GM23338 (cell line): ENCODE results near the gene GPR119. TPM values are rescaled to one million over a fixed set of nuclear protein-coding genes. Genes with fewer than 3 reads are reported as not detected.

ENCODE experiments used
- ATAC-seq: fragments of 200-7000 bp; cut with Tn5 transposase; 3 replicates; pipeline ENCODE4 v1.9.1; 2020
- DNase-seq: peaks from one replicate; pipeline ENCODE4 v3.0.0-alpha.2; 2015; ENCODE audit warnings: low spot score
- H2AFZ ChIP-seq: fragments of 200-600 bp; sonication (generic); 2 replicates; pipeline ENCODE4 v1.8.0; 2016; ENCODE audit warnings: antibody characterized with exemption, mild to moderate bottlenecking, moderate library complexity
- H3F3A ChIP-seq: fragments of 200-600 bp; sonication (generic); replicated peaks from 2 replicates; pipeline ENCODE4 v1.8.0; 2017; ENCODE audit warnings: antibody characterized with exemption, mixed run types, low read depth
- H3K27ac ChIP-seq: fragments of 200-600 bp; sonication (generic); 2 replicates; pipeline ENCODE4 v1.6.1; 2016; ENCODE audit warnings: low read depth
- H3K27me3 ChIP-seq: fragments of 200-600 bp; sonication (generic); 2 replicates; pipeline ENCODE4 v1.8.0; 2016; ENCODE audit warnings: mild to moderate bottlenecking, mixed run types, moderate library complexity; ENCODE audit not compliant: insufficient read depth
- H3K36me3 ChIP-seq: fragments of 200-600 bp; sonication (generic); 2 replicates; pipeline ENCODE4 v1.8.0; 2016; ENCODE audit warnings: mild to moderate bottlenecking; ENCODE audit not compliant: insufficient read depth
- H3K4me1 ChIP-seq: fragments of 200-600 bp; sonication (generic); 2 replicates; pipeline ENCODE4 v1.8.0; 2016; ENCODE audit warnings: mild to moderate bottlenecking, moderate library complexity; ENCODE audit not compliant: insufficient read depth
- H3K4me2 ChIP-seq: fragments of 200-600 bp; sonication (generic); 2 replicates; pipeline ENCODE4 v1.7.1; 2017; ENCODE audit warnings: mixed run types
- H3K4me3 ChIP-seq: fragments of 200-600 bp; sonication (generic); 2 replicates; pipeline ENCODE4 v1.6.1; 2016; ENCODE audit warnings: mixed run types
- H3K79me2 ChIP-seq: fragments of 200-600 bp; sonication (generic); replicated peaks from 2 replicates; pipeline ENCODE4 v1.8.0; 2017; ENCODE audit warnings: mild to moderate bottlenecking; ENCODE audit not compliant: insufficient read depth
- H3K9me2 ChIP-seq: fragments of 200-600 bp; sonication (generic); 2 replicates; pipeline ENCODE4 v1.8.0; 2017; ENCODE audit not compliant: insufficient read depth
- H4K20me1 ChIP-seq: fragments of 200-600 bp; sonication (generic); replicated peaks from 2 replicates; pipeline ENCODE4 v1.8.0; 2017; ENCODE audit warnings: mild to moderate bottlenecking; ENCODE audit not compliant: insufficient read depth
- H3K27ac Mint-ChIP-seq: 2 replicates; pipeline ENCODE4 v1.8.0; 2020; ENCODE audit warnings: inconsistent platforms, mild to moderate bottlenecking, moderate library complexity, mixed read lengths
- H3K27me3 Mint-ChIP-seq: 3 replicates; pipeline ENCODE4 v1.8.0; 2022; ENCODE audit warnings: low read depth, mild to moderate bottlenecking, moderate library complexity, mixed read lengths, inconsistent platforms; ENCODE audit not compliant: insufficient read depth, poor library complexity
- H3K36me3 Mint-ChIP-seq: 3 replicates; pipeline ENCODE4 v1.8.0; 2021; ENCODE audit warnings: low read depth, mild to moderate bottlenecking, inconsistent platforms, moderate library complexity, mixed read lengths
- H3K4me1 Mint-ChIP-seq: 3 replicates; pipeline ENCODE4 v1.8.0; 2020; ENCODE audit warnings: mild to moderate bottlenecking, inconsistent platforms, mixed read lengths
- H3K4me3 Mint-ChIP-seq: 3 replicates; pipeline ENCODE4 v1.8.0; 2021; ENCODE audit warnings: moderate library complexity, mild to moderate bottlenecking, inconsistent platforms, mixed read lengths
- H3K9me3 Mint-ChIP-seq: 3 replicates; pipeline ENCODE4 v1.8.0; 2020; ENCODE audit warnings: moderate library complexity, mild to moderate bottlenecking, inconsistent platforms, mixed read lengths
- CTCF ChIP-seq, 2 experiments: fragments of 200-600 bp in 1 of 2; sonication (generic) in 1 of 2; conservative IDR thresholded peaks; 2 replicates each; pipeline versions ENCODE4 v1.5.1 to v1.6.1; 2016 to 2017; ENCODE audit warnings: antibody characterized with exemption in 2 of 2, low read depth in 2 of 2, mild to moderate bottlenecking in 2 of 2, moderate library complexity in 1 of 2
- ETS1 ChIP-seq: IDR thresholded peaks from 2 replicates; pipeline ENCODE4 v1.6.1; 2016; ENCODE audit warnings: antibody characterized with exemption
- EZH2 ChIP-seq: fragments of 200-600 bp; sonication (generic); IDR thresholded peaks from one replicate; pipeline ENCODE4 v1.8.0; 2017; ENCODE audit warnings: antibody characterized with exemption, mild to moderate bottlenecking, low read depth; ENCODE audit not compliant: unreplicated experiment
- EZH2phosphoT487 ChIP-seq: fragments of 200-600 bp; sonication (generic); IDR thresholded peaks from one replicate; pipeline ENCODE4 v1.8.1; 2018; ENCODE audit warnings: antibody characterized with exemption; ENCODE audit not compliant: unreplicated experiment
- JUNB ChIP-seq: IDR thresholded peaks from one replicate; pipeline ENCODE4 v1.6.1; 2016; ENCODE audit warnings: antibody characterized with exemption; ENCODE audit not compliant: unreplicated experiment
- NANOG ChIP-seq: IDR thresholded peaks from 2 replicates; pipeline ENCODE4 v1.6.1; 2016; ENCODE audit warnings: antibody characterized with exemption, borderline replicate concordance
- POLR2AphosphoS5 ChIP-seq: IDR thresholded peaks from 2 replicates; pipeline ENCODE4 v1.6.1; 2016; ENCODE audit warnings: antibody characterized with exemption, low read depth
- REST ChIP-seq: IDR thresholded peaks from one replicate; pipeline ENCODE4 v1.6.1; 2018; ENCODE audit warnings: antibody characterized with exemption; ENCODE audit not compliant: unreplicated experiment
- STAT1 ChIP-seq: IDR thresholded peaks from one replicate; pipeline ENCODE4 v1.6.1; 2016; ENCODE audit warnings: antibody characterized with exemption; ENCODE audit not compliant: unreplicated experiment
- ZNF114 ChIP-seq: fragments of 250-450 bp; sonication (Bioruptor Pico); IDR thresholded peaks from 2 replicates; pipeline ENCODE4 v1.5.0; 2020; ENCODE audit warnings: mild to moderate bottlenecking, moderate library complexity
- ZNF331 ChIP-seq: fragments of 250-450 bp; sonication (Bioruptor Pico); IDR thresholded peaks from 2 replicates; pipeline ENCODE4 v1.5.0; 2020; ENCODE audit warnings: low read depth, mild to moderate bottlenecking, moderate library complexity
- polyA plus RNA-seq: library from polyadenylated mRNA; unstranded; fragments of >200 nt; fragmentation: Nextera tagmentation; extraction: Ambion mirVana; gene quantifications from 2 replicates; pipeline ENCODE4 v1.2.1, GENCODE V29; 2016
- total RNA-seq: library from RNA; depleted of rRNA; stranded (reverse); fragments of >200 nt; shearing (Covaris generic); gene quantifications from 2 replicates; pipeline ENCODE4 v1.2.3, GENCODE V29; 2014

The GPR119 gene
- total and polyA plus RNA-seq, 2 experiments from 2014 or later: not detected

- peaks cover 15% of the 10 kb centered on the region for H3K36me3 Mint-ChIP-seq
- no peak overlapping the region for H3K4me3 Mint-ChIP-seq
- Histone ChIP-seq H3K79me2 (no peaks in the 10 kb centered on the region), H3K9me2 (no peaks in the 10 kb centered on the region), H3K4me1 (peaks cover 8% of the 10 kb centered on the region; the same call in 1 of the 2 replicates), H4K20me1 (no peaks in the 10 kb centered on the region), H3K27ac (no peak overlapping the region), H3K36me3 (no peaks in the 10 kb centered on the region), H2AFZ (no peak overlapping the region), H3K27me3 (no peaks in the 10 kb centered on the region), H3F3A (no peaks in the 10 kb centered on the region), H3K4me2 (no peak overlapping the region), H3K4me3 (no peak overlapping the region)
- H3K27ac Mint-ChIP-seq: no peak overlapping the region
- no peak for DNase-seq
- ATAC-seq: no peak
- peaks cover 16% of the 10 kb centered on the region for H3K4me1 Mint-ChIP-seq
- H3K27me3 Mint-ChIP-seq: peaks cover 2% of the 10 kb centered on the region
- H3K9me3 Mint-ChIP-seq: no peaks in the 10 kb centered on the region
- TF ChIP-seq NANOG: no peak
- TF ChIP-seq REST: no peak
- TF ChIP-seq ZNF114 (CRISPR knock-in tag): no peak
These were observed 31.3 kb upstream of the GPR119 start for GRCh38 chrX:130416785-130417184.

GRCh38 chrX:130415201-130415600 lies 29.7 kb upstream of the GPR119 start:
- peaks cover 26% of the 10 kb centered on the region for H3K36me3 Mint-ChIP-seq
- H3K4me2 ChIP-seq: no peak overlapping the region
- no peaks in the 10 kb centered on the region for H3K36me3 ChIP-seq
- H3K4me3 Mint-ChIP-seq: no peak overlapping the region
- no peaks in the 10 kb centered on the region for H3K27me3 ChIP-seq
- H3K79me2 ChIP-seq: no peaks in the 10 kb centered on the region
- H3K4me1 Mint-ChIP-seq: peaks cover 16% of the 10 kb centered on the region
- H3K9me3 Mint-ChIP-seq: no peaks in the 10 kb centered on the region
- H2AFZ ChIP-seq: no peak overlapping the region
- no peaks in the 10 kb centered on the region for H4K20me1 ChIP-seq
- ATAC-seq (no peak), DNase-seq (no peak)
- no peak overlapping the region for H3K4me3 ChIP-seq
- H3K27me3 Mint-ChIP-seq: peaks cover 2% of the 10 kb centered on the region
- H3K27ac ChIP-seq: no peak overlapping the region
- no peak overlapping the region for H3K27ac Mint-ChIP-seq
- H3K9me2 ChIP-seq: no peaks in the 10 kb centered on the region
- no peaks in the 10 kb centered on the region for H3F3A ChIP-seq
- H3K4me1 ChIP-seq: peaks cover 8% of the 10 kb centered on the region; the same call in 1 of the 2 replicates
- no peak for TF ChIP-seq JUNB
- no peak for TF ChIP-seq EZH2phosphoT487
- no peak for TF ChIP-seq CTCF (conservative IDR thresholded peaks at IDR 0.05; ENCODE audit: low read depth in 2 of 2)
- TF ChIP-seq POLR2AphosphoS5: no peak
- no peak for TF ChIP-seq REST
- no peak for TF ChIP-seq EZH2
- TF ChIP-seq ZNF114 (CRISPR knock-in tag): no peak
- no peak for TF ChIP-seq STAT1
- TF ChIP-seq ETS1: no peak
- no peak for TF ChIP-seq ZNF331 (CRISPR knock-in tag)
